HepG2 (cell line): Measurements from ENCODE around the gene LATS1. TPM values are rescaled to one million over a fixed set of nuclear protein-coding genes. Genes with fewer than 3 reads are reported as not detected.

Source experiments
- ATAC-seq: fragments of 200-7000 bp; cut with Tn5 transposase; 3 replicates; pipeline ENCODE4 v1.9.1; 2020; ENCODE audit warnings: mild to moderate bottlenecking, moderate library complexity
- BruUV-seq: library from RNA; stranded (reverse); fragments of 400-500 nt; replicated peaks from 2 replicates; lab custom pipeline; 2021; lab: Mats Ljungman, UMichigan
- CTCF ChIA-PET: fragments of 300-600 bp; formaldehyde crosslinking; extraction: SDS; loops from one replicate; lab custom pipeline; 2021; ENCODE audit warnings: low total read pairs, inconsistent platforms, low intra/inter-chr PET ratio; lab: Yijun Ruan, JAX
- POLR2A ChIA-PET: fragments of 350-600 bp; sonication (Branson Sonifier 250); formaldehyde crosslinking; loops from one replicate; lab custom pipeline; 2020; ENCODE audit warnings: antibody characterized with exemption, inconsistent platforms; lab: Yijun Ruan, JAX
- DNase-seq: peaks from one replicate; pipeline ENCODE4 v3.0.0-alpha.2; 2015; ENCODE audit warnings: low spot score
- FAIRE-seq: peaks from 3 replicates; lab custom pipeline; 2011; peaks lifted over from hg19 to GRCh38; lab: Jason Lieb, UNC
- H2AFZ ChIP-seq: one replicate; pipeline ENCODE4 v1.6.1; 2011; ENCODE audit warnings: low read length, inconsistent platforms
- H3K27ac ChIP-seq: fragments of 300-600 bp; 3 replicates; pipeline ENCODE4 v1.8.0; 2011; ENCODE audit warnings: mixed run types, mild to moderate bottlenecking, mixed read lengths, low read length, inconsistent platforms; ENCODE audit not compliant: insufficient read depth; ENCODE audit errors: extremely low read length
- H3K27me3 ChIP-seq, 2 experiments: fragments of 200-600 bp in 1 of 2; 2 replicates in 1 of 2; 3 replicates in 1 of 2; pipeline versions ENCODE4 v1.6.0 to v1.8.0; 2011; ENCODE audit warnings: low read length in 2 of 2, mild to moderate bottlenecking in 2 of 2, moderate library complexity in 2 of 2, inconsistent platforms in 1 of 2; ENCODE audit not compliant: insufficient read depth in 2 of 2, control insufficient read depth in 1 of 2
- H3K36me3 ChIP-seq, 2 experiments: fragments of 200-600 bp in 1 of 2; replicated peaks in 1 of 2; 2 replicates in 1 of 2; 3 replicates in 1 of 2; pipeline versions ENCODE4 v1.5.1 to v1.8.0; 2011; ENCODE audit warnings: low read length in 2 of 2, inconsistent platforms in 1 of 2; ENCODE audit not compliant: insufficient read depth in 2 of 2, control insufficient read depth in 1 of 2
- H3K4me1 ChIP-seq: 2 replicates; pipeline ENCODE4 v1.5.1; 2012; ENCODE audit warnings: low read length, inconsistent platforms; ENCODE audit not compliant: insufficient read depth
- H3K4me2 ChIP-seq: 2 replicates; pipeline ENCODE4 v1.6.0; 2011; ENCODE audit warnings: low read depth, low read length, inconsistent platforms
- H3K4me3 ChIP-seq, 3 experiments: fragments of 200-600 bp in 1 of 3; sonication (generic), shearing (Covaris generic) in 1 of 3; replicated peaks in 1 of 3; 2 replicates each; pipeline ENCODE4 v1.5.1; 2011 to 2016; ENCODE audit warnings: low read length in 3 of 3, inconsistent platforms in 2 of 3, low read depth in 2 of 3, mild to moderate bottlenecking in 2 of 3, control low read depth in 1 of 3, mixed read lengths in 1 of 3; ENCODE audit not compliant: insufficient read depth in 1 of 3
- H3K79me2 ChIP-seq: one replicate; pipeline ENCODE4 v1.6.1; 2011; ENCODE audit warnings: low read length, inconsistent platforms; ENCODE audit not compliant: insufficient read depth
- H3K9ac ChIP-seq: 2 replicates; pipeline ENCODE4 v1.6.0; 2011; ENCODE audit warnings: mild to moderate bottlenecking, low read depth, low read length, inconsistent platforms; ENCODE audit not compliant: insufficient read depth
- H3K9me3 ChIP-seq: 2 replicates; pipeline ENCODE4 v1.5.1; 2012; ENCODE audit warnings: mild to moderate bottlenecking, low read length
- H4K20me1 ChIP-seq: 2 replicates; pipeline ENCODE4 v1.6.0; 2011; ENCODE audit warnings: inconsistent platforms, mild to moderate bottlenecking, low read length, moderate library complexity; ENCODE audit not compliant: insufficient read depth
- MAFF ChIP-seq: IDR thresholded peaks from 2 replicates; pipeline ENCODE4 v1.6.1; 2011; ENCODE audit warnings: low read depth, low read length, improper control_type of control experiment
- MAFK ChIP-seq, 2 experiments: IDR thresholded peaks in 1 of 2; conservative IDR thresholded peaks in 1 of 2; 2 replicates each; pipeline ENCODE4 v1.6.1; 2011; ENCODE audit warnings: improper control_type of control experiment in 2 of 2, low read length in 2 of 2
- NFRKB ChIP-seq: fragments of 450-650 bp; IDR thresholded peaks from 2 replicates; pipeline ENCODE4 v1.6.1; 2017
- SAFB2 ChIP-seq: sonication (generic); formaldehyde crosslinking; IDR thresholded peaks from 2 replicates; pipeline ENCODE4 v1.5.1; 2020; ENCODE audit warnings: missing genetic modification reagents, low read depth, mild to moderate bottlenecking, borderline replicate concordance
- ZNF672 ChIP-seq: sonication (generic); formaldehyde crosslinking; IDR thresholded peaks from 2 replicates; pipeline ENCODE4 v1.8.1; 2022; ENCODE audit warnings: missing genetic modification reagents
- WGBS: methylation state at CpG from one replicate; pipeline ENCODE4 v1.1.6; 2017; ENCODE audit warnings: low lambda C conversion rate; 5-methylcytosine and 5-hydroxymethylcytosine counted together
- in situ Hi-C: cut with HindIII; loops from 2 replicates; pipeline ENCODE4 v1.10.0; 2017; ENCODE audit warnings: low pct_unique_long_range_greater_than_20kb; ENCODE audit not compliant: extremely low pct_ligation_motif_present
- intact Hi-C: fragments of 100-400 bp; cut with micrococcal nuclease; formaldehyde crosslinking; loops from one replicate; pipeline ENCODE4 v1.10.0; 2022; ENCODE audit not compliant: unreplicated experiment
- polyA plus RNA-seq, 8 experiments: library from polyadenylated mRNA; depleted of rRNA in 3 of 8; stranded (reverse) in 7 of 8; unstranded in 1 of 8; fragments of >200 nt; fragmentation: Illumina TruSeq in 4 of 8; extraction: Trizol in 4 of 8; gene quantifications; 2 replicates each; pipeline versions ENCODE4 v1.2.1 to v1.2.3, GENCODE V29; 2011 to 2016; ENCODE audit warnings: low read depth in 4 of 8, missing spikeins in 1 of 8, mixed read lengths in 1 of 8; ENCODE audit not compliant: insufficient read depth in 1 of 8
- total RNA-seq, 5 experiments: library from RNA; depleted of rRNA; stranded (reverse); fragments of >200 nt; fragmentation: Illumina TruSeq; extraction: Trizol; gene quantifications; 2 replicates each; pipeline ENCODE4 v1.2.3, GENCODE V29; 2016; ENCODE audit warnings: low read depth in 1 of 5
- TF ChIP-seq, protein P1 (sequence below): sonication (generic); formaldehyde crosslinking; IDR thresholded peaks from 2 replicates; pipeline ENCODE4 v1.4.0; 2020; ENCODE audit warnings: missing genetic modification reagents
- TF ChIP-seq, protein P2 (sequence below): sonication (generic); formaldehyde crosslinking; IDR thresholded peaks from 2 replicates; pipeline ENCODE4 v1.5.0; 2020; ENCODE audit warnings: missing genetic modification reagents

Gene LATS1
- total and polyA plus RNA-seq, 2 of the 13 experiments (the other 11 are each of a cell fraction or from before 2014, with no cell fraction given) = 9.9 to 12.6 TPM

DNA sequence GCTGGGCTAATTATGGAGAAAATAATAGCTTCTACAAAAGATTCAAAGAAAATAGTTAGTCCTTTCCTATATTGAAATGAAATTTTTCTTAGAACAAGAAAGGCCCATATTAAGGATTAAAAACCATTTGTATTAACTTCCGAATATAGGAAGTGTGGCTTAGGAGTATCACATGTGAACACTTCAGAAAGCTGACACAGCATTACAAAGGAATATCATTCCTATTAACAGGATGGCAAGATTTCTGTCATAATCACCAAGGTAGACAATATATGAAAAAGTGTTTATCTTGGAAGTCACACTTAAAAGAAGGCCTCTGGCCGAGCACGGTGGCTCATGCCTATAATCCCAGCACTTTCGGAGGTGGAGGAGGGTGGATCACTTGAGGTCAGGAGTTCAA lies 5.4 kb upstream of the LATS1 start:
- TF ChIP-seq MAFF (peak; percentile 73), MAFK (conservative IDR thresholded peaks at IDR 0.05 in 1 of 2, IDR thresholded peaks at IDR 0.05 in 1 of 2; ENCODE audit: low read length in 2 of 2) (peak; percentile 61 to 86; a peak in 3 of 4 replicates), SAFB2 (CRISPR knock-in tag) (no peak), ZNF672 (CRISPR knock-in tag) (no peak), NFRKB (no peak)
- TF ChIP-seq, protein P1, sequence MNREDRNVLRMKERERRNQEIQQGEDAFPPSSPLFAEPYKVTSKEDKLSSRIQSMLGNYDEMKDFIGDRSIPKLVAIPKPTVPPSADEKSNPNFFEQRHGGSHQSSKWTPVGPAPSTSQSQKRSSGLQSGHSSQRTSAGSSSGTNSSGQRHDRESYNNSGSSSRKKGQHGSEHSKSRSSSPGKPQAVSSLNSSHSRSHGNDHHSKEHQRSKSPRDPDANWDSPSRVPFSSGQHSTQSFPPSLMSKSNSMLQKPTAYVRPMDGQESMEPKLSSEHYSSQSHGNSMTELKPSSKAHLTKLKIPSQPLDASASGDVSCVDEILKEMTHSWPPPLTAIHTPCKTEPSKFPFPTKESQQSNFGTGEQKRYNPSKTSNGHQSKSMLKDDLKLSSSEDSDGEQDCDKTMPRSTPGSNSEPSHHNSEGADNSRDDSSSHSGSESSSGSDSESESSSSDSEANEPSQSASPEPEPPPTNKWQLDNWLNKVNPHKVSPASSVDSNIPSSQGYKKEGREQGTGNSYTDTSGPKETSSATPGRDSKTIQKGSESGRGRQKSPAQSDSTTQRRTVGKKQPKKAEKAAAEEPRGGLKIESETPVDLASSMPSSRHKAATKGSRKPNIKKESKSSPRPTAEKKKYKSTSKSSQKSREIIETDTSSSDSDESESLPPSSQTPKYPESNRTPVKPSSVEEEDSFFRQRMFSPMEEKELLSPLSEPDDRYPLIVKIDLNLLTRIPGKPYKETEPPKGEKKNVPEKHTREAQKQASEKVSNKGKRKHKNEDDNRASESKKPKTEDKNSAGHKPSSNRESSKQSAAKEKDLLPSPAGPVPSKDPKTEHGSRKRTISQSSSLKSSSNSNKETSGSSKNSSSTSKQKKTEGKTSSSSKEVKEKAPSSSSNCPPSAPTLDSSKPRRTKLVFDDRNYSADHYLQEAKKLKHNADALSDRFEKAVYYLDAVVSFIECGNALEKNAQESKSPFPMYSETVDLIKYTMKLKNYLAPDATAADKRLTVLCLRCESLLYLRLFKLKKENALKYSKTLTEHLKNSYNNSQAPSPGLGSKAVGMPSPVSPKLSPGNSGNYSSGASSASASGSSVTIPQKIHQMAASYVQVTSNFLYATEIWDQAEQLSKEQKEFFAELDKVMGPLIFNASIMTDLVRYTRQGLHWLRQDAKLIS = no peak
- TF ChIP-seq, protein P2, sequence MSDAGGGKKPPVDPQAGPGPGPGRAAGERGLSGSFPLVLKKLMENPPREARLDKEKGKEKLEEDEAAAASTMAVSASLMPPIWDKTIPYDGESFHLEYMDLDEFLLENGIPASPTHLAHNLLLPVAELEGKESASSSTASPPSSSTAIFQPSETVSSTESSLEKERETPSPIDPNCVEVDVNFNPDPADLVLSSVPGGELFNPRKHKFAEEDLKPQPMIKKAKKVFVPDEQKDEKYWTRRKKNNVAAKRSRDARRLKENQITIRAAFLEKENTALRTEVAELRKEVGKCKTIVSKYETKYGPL (CRISPR knock-in tag) = no peak
- H3K79me2 ChIP-seq = peaks cover 4% of the 10 kb centered on the region
- H3K9ac ChIP-seq = no peak overlapping the region
- BruUV-seq = no TSS peak
- CTCF ChIA-PET = interaction anchor here (1.2 to 1.4 kb wide), 3 partner anchors 23 to 202 kb away, joined by 3 to 4 read pairs (median 3); partner anchors contain the start of genes NUP43 and PPIL4
- ATAC-seq = no peak
- H2AFZ ChIP-seq = no peak overlapping the region
- H3K9me3 ChIP-seq = no peaks in the 10 kb centered on the region
- intact Hi-C loops = no loop called here
- POLR2A ChIA-PET = no interaction called here
- no peak overlapping the region for H3K4me2 ChIP-seq
- H3K4me1 ChIP-seq = peaks cover 11% of the 10 kb centered on the region
- DNase-seq = no peak
- H3K4me3 ChIP-seq = no peak overlapping the region
- peaks cover 5 to 31% of the 10 kb centered on the region in 2 experiments; a peak in 3 of 5 replicates for H3K36me3 ChIP-seq
- WGBS = 97% methylated on average over 4 of the region's 4 CpGs
- no peaks in the 10 kb centered on the region for H3K27me3 ChIP-seq
- no peaks in the 10 kb centered on the region for H4K20me1 ChIP-seq
- FAIRE-seq = no peak
- in situ Hi-C loops = loop anchor here (5.0 kb wide), 1 partner anchor 199 kb away; the partner anchor contains the start of gene RAET1G
- H3K27ac ChIP-seq = no peak overlapping the region
